ENCODE data around the gene TSPEAR.
"Not testable (repeated sequence)": the region's sequence is repeated elsewhere in the genome, so short reads cannot be mapped to it uniquely, and the experiment has no call there.

DNA sequence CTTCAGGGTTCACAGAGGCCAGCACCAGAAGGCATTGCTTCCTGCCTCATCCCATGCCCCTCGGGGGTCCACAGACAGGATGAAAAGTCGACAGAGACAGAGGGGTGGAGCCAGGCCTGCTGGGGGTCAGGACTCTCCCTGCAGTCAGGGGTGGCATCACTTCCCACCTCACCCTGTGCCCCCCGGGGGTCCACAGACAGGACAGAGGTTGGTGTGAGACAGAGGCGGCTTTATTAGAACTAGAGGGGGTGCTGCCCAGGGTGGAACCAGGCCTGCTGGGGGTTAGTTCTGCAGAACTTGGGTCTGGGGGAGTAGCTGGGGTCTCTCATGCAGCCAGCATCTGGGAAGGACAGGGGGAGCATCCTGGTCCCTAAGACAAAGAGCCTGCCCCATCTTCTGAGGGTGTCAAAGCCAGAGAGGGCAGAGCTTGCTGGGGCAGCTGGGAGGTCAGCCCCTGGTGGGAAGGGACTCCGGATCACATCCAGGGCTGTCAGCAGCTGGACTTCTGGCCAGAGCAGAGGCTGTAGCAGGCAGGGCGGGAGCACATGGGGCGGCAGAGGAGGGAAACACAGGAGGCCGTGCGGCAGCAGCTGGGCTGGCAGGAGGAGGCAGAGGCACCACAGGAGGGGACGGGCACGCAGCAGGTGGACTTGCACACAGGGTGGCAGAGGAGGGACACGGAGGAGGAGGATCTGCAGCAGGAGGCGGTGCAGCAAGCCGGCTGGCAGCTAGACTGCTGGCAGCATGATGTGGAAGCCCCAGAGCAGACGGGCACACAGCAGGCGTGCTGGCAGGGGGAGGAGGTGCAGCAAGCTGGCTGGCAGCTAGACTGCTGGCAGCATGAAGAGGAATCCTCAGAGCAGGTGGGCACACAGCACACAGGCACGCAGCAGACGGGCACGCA is 120.2 kb downstream of the TSPEAR start:
- TF ChIP-seq, protein P1, sequence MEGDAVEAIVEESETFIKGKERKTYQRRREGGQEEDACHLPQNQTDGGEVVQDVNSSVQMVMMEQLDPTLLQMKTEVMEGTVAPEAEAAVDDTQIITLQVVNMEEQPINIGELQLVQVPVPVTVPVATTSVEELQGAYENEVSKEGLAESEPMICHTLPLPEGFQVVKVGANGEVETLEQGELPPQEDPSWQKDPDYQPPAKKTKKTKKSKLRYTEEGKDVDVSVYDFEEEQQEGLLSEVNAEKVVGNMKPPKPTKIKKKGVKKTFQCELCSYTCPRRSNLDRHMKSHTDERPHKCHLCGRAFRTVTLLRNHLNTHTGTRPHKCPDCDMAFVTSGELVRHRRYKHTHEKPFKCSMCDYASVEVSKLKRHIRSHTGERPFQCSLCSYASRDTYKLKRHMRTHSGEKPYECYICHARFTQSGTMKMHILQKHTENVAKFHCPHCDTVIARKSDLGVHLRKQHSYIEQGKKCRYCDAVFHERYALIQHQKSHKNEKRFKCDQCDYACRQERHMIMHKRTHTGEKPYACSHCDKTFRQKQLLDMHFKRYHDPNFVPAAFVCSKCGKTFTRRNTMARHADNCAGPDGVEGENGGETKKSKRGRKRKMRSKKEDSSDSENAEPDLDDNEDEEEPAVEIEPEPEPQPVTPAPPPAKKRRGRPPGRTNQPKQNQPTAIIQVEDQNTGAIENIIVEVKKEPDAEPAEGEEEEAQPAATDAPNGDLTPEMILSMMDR (IDR thresholded peaks at IDR 0.05) = not testable (repeated sequence)
- not testable (repeated sequence) for TF ChIP-seq POLR2A (IDR thresholded peaks at IDR 0.05)
